Colonic mucosa (tissue), 4 donors: ENCODE data around the gene RHBDF1. TPM values are rescaled to one million over a fixed set of nuclear protein-coding genes. Genes with fewer than 3 reads are reported as not detected.

ENCODE experiments used
- DNase-seq: peaks from one replicate; pipeline ENCODE4 v3.0.0-alpha.2; 2020
- H3K27ac ChIP-seq: fragments of 200-600 bp; one replicate; pipeline ENCODE4 v1.8.0; 2021
- H3K27me3 ChIP-seq: fragments of 200-600 bp; one replicate; pipeline ENCODE4 v1.8.0; 2021
- H3K36me3 ChIP-seq: fragments of 200-600 bp; one replicate; pipeline ENCODE4 v1.8.0; 2021
- H3K4me1 ChIP-seq: fragments of 200-600 bp; one replicate; pipeline ENCODE4 v1.8.0; 2021; ENCODE audit warnings: mild to moderate bottlenecking
- H3K4me3 ChIP-seq: fragments of 200-600 bp; one replicate; pipeline ENCODE4 v1.8.0; 2021
- H3K9ac ChIP-seq, 2 donors: one replicate each; pipeline ENCODE4 v1.7.0; 2013; ENCODE audit warnings: control low read depth in 2 of 2, low read depth in 2 of 2, low read length in 2 of 2
- H3K9me3 ChIP-seq: fragments of 200-600 bp; one replicate; pipeline ENCODE4 v1.8.0; 2021
- intact Hi-C: fragments of 100-400 bp; cut with DNase I; formaldehyde crosslinking; loops from one replicate; pipeline ENCODE4 v1.14.1; 2022
- total RNA-seq, 2 donors: library from RNA; stranded (reverse); fragmentation: NEBNext Ultra II Directional in 1 of 2; extraction: Animal tissue kit (Norgen Biotek cat#: 25700) in 1 of 2; gene quantifications; one replicate each; pipeline ENCODE4 v1.2.1, GENCODE V29; 2021
- TF ChIP-seq, protein P1 (sequence below): fragments of 200-600 bp; IDR thresholded peaks from one replicate; pipeline ENCODE4 v1.8.0; 2022; ENCODE audit warnings: antibody characterized with exemption, mild to moderate bottlenecking
- donor health status: healthy.
- donor health status: DM: no; HTN: no; CAD: no.
- donor health status: DM: no; HTN: no; CAD: no.

RHBDF1 gene
- total RNA-seq, 2 donors from 2014 or later, result 28.6 to 35.3 TPM

DNA sequence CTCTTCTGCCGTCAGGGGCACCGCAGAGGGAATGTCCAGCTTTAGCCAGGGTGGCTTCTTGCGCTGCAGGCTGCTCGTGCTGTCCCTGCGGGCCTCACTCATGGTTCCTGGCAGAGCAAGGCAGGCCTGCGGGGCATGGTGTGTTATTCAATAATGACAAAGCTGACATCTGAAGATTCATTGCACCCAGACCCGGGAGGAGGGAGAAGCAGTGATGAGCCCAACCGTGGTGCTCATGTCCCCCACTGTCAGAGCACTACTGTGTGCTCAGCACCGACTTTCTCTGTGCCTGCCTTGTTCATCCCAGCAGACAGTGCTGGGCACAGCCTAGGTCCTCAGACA lies 7.5 kb downstream of the RHBDF1 start:
- H3K36me3 ChIP-seq, result no peaks in the 10 kb centered on the region
- TF ChIP-seq, protein P1, sequence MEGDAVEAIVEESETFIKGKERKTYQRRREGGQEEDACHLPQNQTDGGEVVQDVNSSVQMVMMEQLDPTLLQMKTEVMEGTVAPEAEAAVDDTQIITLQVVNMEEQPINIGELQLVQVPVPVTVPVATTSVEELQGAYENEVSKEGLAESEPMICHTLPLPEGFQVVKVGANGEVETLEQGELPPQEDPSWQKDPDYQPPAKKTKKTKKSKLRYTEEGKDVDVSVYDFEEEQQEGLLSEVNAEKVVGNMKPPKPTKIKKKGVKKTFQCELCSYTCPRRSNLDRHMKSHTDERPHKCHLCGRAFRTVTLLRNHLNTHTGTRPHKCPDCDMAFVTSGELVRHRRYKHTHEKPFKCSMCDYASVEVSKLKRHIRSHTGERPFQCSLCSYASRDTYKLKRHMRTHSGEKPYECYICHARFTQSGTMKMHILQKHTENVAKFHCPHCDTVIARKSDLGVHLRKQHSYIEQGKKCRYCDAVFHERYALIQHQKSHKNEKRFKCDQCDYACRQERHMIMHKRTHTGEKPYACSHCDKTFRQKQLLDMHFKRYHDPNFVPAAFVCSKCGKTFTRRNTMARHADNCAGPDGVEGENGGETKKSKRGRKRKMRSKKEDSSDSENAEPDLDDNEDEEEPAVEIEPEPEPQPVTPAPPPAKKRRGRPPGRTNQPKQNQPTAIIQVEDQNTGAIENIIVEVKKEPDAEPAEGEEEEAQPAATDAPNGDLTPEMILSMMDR, result no peak
- H3K27me3 ChIP-seq, result no peaks in the 10 kb centered on the region
- H3K4me1 ChIP-seq, result no peaks in the 10 kb centered on the region
- intact Hi-C loops, result no loop called here
- H3K4me3 ChIP-seq, result no peak overlapping the region
- H3K9ac ChIP-seq, result no peak overlapping the region
- no peaks in the 10 kb centered on the region for H3K9me3 ChIP-seq
- no peak for DNase-seq
- H3K27ac ChIP-seq, result no peak overlapping the region

DNA sequence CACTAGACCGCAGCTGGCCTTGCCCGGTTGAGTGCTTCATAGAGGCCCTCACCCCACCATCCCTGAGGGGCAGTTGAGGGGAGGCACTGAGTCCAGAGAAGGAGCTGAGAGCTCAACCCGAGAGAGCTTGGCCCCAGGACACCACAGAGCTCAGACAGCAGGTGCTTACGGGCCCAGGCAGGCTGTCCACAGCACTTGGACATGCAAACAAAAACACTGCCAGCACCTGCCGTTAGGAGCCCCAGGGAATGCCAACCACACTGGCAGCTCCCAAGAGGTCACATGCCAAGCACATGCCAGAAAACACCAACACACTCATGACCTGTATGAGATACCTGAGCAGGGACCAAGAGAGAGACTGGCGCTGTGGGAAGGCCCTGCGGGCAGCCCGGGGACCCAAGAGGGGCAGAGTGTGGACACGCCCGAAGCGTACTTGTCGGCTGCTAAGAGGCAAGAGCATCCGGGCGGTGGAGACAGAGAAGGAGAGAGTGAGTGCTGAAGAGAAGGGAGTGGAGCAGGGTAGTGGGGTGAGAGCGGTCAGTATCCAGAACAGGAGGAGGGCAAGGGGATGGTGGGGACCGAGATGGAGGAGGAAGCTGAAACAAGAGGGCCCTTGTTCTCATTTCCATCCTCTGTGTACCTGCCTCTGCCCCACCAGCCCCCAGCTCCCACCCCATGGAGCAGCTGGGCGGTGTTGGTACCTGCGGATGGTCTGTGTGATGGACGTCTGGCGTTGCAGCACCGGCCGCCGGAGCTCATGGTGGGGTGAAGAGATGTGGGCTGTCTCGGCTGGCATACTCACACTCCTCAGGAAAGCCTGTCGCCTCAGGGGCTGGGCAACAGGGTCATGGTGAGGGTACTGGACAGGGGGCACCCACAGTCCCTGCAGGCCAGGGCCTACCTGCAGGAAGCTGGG lies 8.2 kb downstream of the RHBDF1 start:
- Histone ChIP-seq H3K4me1 (no peaks in the 10 kb centered on the region), H3K9ac (no peak overlapping the region), H3K4me3 (no peak overlapping the region), H3K9me3 (no peaks in the 10 kb centered on the region), H3K27ac (no peak overlapping the region), H3K27me3 (no peaks in the 10 kb centered on the region), H3K36me3 (no peaks in the 10 kb centered on the region)
- intact Hi-C loops, result no loop called here
- no peak for DNase-seq
- TF ChIP-seq, protein P1, result no peak

DNA sequence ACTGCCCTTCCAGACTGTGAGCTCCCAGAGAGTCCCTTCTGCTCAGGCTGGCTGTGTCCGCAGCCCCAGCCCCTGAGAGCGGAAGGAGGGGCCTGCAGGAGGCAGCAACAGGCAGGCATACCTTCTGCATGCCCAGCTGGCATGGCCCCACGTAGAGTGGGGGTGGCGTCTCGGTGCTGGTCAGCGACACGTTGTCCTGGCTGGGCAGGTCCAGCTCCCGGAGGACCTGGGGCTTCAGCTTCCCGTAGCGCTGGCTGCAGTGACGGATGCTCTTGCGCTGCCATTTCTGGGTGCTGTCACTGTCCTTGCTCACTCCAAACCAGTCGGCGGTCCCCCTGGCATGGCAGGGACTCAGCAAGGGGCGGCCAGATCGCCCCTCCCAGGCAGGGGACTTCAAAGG lies 9.0 kb downstream of the RHBDF1 start:
- no peak overlapping the region for H3K27ac ChIP-seq
- intact Hi-C loops, result no loop called here
- H3K4me1 ChIP-seq, result no peaks in the 10 kb centered on the region
- no peak for DNase-seq
- no peak overlapping the region for H3K9ac ChIP-seq
- H3K36me3 ChIP-seq, result no peaks in the 10 kb centered on the region
- TF ChIP-seq, protein P1, result no peak
- no peaks in the 10 kb centered on the region for H3K27me3 ChIP-seq
- H3K4me3 ChIP-seq, result no peak overlapping the region
- no peaks in the 10 kb centered on the region for H3K9me3 ChIP-seq

DNA sequence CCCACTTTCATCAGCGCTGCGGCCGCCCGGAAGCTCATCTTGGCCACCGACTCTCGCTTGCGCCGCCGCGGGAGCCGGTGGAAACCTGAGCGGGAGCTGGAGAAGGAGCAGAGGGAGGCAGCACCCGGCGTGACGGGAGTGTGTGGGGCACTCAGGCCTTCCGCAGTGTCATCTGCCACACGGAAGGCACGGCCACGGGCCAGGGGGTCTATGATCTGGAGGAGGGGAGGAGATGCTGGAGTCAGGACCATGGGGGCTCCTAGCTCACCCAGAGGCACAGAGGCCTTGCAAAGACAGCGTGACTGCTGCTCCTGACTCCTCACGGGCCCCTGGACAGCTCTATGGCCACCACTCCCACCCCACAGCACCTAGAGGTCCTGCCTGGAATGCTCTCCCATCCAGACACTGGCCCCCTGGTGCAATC lies 9.5 kb downstream of the RHBDF1 start:
- no peaks in the 10 kb centered on the region for H3K36me3 ChIP-seq
- DNase-seq, result no peak

DNA sequence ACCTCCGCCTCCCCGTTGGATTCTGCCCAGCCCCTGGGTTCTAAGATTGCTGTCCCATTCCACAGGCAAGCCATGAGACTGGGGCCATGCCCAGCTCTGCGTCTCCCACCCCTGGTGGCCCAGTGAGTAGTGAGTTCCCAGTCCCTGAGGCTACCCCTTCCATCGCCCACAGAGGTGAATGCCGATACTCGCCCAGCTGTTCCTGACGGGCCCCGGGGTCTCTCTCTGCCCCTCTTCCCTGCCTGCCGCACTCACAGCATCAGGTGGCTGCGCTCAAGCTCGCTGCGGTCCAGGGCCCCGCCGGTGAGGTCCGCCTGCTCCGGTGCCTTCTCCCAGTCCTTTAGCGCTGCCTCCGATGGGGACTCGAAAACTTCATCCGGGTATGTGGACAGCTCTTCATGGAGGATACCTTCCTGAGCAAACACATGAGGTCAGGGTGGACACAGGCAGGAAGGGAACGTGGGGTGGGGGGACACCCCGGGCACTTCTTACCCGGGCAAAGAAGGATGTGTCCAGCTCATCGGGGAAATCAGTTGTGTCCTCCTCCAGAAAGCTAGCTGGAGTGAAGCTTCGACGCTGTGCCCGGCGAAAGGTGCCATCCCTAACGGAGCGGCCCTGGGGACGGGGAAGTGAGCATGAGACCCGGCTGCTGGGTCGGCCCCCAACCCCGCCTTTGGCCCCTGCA lies 10.0 kb downstream of the RHBDF1 start:
- no peaks in the 10 kb centered on the region for H3K27me3 ChIP-seq
- no peaks in the 10 kb centered on the region for H3K4me1 ChIP-seq
- H3K9me3 ChIP-seq, result no peaks in the 10 kb centered on the region
- TF ChIP-seq, protein P1, result no peak
- H3K4me3 ChIP-seq, result no peak overlapping the region
- no peak for DNase-seq
- H3K27ac ChIP-seq, result no peak overlapping the region
- H3K9ac ChIP-seq, result no peak overlapping the region
- H3K36me3 ChIP-seq, result no peaks in the 10 kb centered on the region
- intact Hi-C loops, result no loop called here

More for the DNA sequence above, 9.5 kb downstream of the RHBDF1 start:
- H3K4me3 ChIP-seq, result no peak overlapping the region
- no peak overlapping the region for H3K9ac ChIP-seq
- no peaks in the 10 kb centered on the region for H3K9me3 ChIP-seq
- no peaks in the 10 kb centered on the region for H3K4me1 ChIP-seq
- H3K27me3 ChIP-seq, result no peaks in the 10 kb centered on the region
- TF ChIP-seq, protein P1, result no peak
- no peak overlapping the region for H3K27ac ChIP-seq
- intact Hi-C loops, result no loop called here
